ENCODE results near the gene RDH5.

RDH5 gene

DNA sequence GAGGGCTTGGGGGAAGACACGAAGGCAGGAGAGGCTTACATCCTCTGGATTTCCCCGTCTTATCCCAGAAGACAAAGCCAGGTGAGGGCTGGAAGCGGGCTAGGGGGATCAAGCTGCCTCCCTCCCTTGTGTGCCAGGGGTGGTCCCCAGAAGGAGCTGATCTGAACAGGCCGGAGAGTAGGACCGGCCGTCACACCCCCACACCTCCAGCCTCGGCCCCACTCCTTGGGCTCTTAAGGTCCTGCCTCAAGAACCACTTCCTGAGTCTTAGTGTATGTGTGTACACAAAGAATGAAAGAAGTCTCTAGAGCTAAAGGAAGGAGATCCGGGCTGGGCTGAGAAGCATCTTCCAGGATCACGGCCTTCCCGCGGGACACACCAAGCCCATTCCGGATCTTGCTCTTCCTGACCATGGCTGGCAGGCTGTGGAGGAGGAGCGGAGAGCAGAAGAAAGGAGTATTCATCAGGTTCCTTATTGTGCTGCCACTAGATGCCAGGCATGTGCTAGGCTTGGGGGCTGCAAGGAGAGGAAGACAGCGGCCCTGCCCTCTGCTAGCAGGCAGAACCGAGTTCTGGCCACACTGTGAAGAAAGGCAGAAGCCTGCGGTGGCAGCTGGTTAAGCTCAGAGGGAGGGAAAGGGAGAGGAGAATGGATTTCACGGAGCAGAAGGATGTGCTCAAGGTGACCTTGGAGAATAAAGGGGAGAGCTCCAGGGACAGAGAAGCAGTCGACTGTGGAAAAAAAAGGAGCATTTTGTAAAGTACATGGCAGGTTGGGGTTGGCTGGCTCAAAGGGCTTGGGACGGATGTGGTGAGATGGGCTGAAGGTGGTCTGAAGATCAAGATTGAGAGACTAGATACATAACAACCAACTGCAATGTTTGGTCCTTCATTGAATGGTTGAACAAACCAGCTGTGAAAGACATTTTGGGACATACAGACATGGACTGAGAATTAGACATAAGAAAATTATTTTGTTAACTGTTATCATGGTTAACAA is 9.9 kb downstream of the RDH5 start:
- DNase-seq: peak; percentile 59

GRCh38 chr12:55732288-55732687 is 12.1 kb downstream of the RDH5 start:
- DNase-seq: no peak

- DNase-seq: no peak
Measured at GRCh38 chr12:55733021-55733555, 12.9 kb downstream of the RDH5 start.

GRCh38 chr12:55733858-55734257 is 13.7 kb downstream of the RDH5 start:
- DNase-seq: no peak

GRCh38 chr12:55734595-55734994 is 14.4 kb downstream of the RDH5 start:
- DNase-seq: no peak

DNA sequence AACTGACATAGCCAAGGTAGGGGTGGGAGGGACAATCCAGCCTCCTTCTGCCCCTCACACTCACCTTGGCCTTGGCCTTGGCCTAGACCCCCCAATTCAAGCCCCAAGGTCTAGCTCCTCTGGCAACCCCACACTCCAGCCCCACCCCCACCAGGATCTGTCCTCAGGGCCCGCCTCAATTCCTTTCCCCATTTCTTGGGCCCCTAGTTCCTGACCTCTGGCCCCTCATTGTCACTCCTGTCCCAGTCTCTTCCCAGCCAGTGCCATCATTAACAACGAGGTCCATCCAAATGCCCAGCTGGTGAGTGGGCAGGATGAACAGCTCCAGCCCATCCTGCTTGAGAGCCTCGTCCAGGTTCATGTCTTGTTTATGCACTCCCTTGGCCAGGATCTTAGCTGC is 15.9 kb downstream of the RDH5 start:
- DNase-seq: no peak

DNA sequence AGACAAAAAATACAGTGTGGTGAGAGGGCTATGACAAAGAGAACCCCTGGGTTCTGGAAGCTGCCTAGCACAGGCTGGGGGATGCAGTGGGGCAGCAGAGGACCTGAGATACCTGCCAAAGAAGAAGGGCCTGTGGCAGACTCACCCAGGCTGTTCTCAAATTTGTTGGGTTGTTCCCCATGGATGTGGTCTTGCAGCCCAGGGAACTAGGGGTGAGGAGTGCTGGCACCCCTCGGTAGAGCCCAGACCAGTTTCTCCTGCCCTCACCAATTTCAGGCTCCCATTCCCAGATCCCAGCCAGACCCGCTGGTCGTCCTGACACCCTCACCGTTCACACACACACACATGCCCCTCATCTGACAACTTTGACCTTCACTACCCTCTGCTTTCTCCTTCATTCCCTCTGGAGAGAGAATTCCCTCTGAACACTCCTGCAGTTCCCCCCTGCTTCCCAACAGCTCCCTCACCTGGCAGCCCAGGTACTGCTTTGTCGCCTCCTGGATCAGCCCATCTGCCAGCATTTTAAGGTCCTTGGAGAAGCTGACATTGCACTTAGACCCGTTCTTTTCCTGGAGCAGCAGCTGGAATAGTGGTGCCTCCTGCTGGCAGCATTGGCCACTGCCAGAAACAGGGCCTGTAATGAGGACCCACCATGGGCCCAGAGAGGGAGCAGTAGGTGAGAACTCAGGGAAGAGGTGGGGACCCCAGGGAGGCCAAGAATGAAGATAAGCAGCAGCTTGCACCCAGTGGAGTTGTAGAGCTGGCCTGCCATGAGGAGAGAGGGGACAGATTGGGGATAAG is 16.8 kb downstream of the RDH5 start:
- DNase-seq: peak; percentile 41

- no peak for DNase-seq
Measured at GRCh38 chr12:55737581-55738122, 17.5 kb downstream of the RDH5 start.

DNA sequence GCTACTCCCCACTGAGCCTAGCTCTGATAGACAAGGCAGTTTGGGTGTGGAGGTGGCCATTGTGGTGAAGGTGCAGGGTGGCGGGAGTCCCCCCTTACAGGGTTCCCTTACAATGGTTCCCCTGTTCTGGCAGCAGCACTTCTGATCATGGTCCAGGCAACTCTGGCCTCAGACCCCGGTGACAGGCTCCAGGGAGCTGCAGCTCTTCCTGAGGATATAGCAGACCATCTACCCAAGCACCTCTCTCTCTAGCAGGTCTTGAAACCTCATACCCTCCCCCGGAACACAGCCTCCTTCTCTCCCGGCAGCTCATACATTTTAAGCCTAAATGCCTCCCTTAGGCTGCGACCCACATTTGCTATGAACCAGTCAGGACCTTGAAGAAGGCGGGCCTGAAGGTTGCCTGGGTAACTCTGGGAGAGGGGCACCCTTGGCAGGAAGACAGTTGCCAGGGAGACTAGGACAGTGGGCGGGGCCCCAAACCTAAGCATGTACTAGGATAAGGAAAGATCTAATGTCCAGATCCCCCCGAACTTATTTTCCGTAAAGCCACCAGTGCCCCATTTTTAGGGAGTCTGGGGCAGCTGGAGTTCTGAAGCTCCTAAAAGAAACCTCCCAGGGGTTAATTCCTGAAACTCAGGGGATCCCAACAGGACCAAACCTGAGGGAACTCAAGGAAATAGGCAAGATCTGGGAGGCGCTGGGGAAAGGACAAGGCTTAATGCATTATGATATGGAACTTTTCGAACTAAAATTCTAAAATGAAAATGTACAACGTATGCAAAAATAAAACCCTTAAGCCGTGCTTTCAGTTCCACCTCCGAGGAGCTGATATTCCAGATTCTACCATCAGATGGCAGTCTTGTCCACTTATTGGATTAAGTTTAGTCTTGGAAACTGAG is 18.2 kb downstream of the RDH5 start:
- DNase-seq: peak; percentile 67

DNA sequence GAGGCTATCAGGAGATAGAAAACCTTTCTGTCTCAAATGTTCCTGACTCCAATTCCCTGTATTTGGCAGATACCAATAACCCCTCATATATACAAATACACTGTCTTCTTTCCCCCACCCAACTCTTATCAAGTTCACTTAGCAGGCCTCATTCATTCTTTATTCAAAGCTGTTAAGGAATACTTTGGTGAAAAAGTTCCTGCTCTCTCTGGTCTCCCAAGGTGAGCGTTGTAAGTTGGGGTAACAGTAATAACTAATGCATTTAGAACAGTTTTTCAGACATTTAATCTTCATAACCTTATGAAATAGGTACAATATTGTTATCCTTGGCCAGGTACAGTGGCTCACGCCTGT is 18.8 kb downstream of the RDH5 start:
- DNase-seq: no peak

- DNase-seq: no peak
Measured at GRCh38 chr12:55741931-55742680, 21.9 kb downstream of the RDH5 start.

DNA sequence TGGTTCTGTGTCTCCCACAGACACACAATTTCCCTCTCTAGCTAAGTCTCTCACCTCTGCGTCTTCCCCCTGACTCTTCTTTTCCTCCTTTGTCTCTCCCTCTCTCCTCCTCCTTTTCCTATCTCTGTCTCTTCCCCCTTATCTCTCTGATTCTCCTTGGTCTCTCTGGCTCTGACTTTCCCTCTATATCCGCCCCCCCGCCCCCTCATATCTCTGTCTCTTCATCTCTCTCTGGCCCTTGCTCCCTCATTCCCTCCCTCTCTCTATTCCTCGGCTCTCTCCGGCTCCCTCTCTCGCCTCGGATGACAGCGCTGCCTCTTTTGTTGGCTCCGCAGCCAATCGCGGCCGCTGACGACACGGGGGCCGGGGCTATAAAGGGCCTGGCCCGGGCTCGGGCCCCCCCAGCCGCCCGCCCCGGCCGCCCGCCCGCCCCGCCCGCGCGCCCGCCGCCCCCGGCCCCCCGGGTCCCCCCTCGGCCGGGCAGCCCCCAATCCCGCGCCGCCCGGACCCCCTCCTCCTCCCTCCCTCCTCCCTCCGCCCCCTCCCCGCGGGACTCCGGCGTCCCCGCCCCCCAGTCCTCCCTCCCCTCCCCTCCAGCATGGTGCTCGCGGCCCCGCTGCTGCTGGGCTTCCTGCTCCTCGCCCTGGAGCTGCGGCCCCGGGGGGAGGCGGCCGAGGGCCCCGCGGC is 22.7 kb downstream of the RDH5 start, which contains the start of gene GDF11:
Gene GDF11 (plus strand): TSS at position 404 of the 687 bp plus-strand sequence. CDS start 195 bp downstream, at position 599.
- DNase-seq: peak; percentile 21

GRCh38 chr12:55743406-55744339 is 23.5 kb downstream of the RDH5 start:
- peak; percentile 37 for DNase-seq

DNA sequence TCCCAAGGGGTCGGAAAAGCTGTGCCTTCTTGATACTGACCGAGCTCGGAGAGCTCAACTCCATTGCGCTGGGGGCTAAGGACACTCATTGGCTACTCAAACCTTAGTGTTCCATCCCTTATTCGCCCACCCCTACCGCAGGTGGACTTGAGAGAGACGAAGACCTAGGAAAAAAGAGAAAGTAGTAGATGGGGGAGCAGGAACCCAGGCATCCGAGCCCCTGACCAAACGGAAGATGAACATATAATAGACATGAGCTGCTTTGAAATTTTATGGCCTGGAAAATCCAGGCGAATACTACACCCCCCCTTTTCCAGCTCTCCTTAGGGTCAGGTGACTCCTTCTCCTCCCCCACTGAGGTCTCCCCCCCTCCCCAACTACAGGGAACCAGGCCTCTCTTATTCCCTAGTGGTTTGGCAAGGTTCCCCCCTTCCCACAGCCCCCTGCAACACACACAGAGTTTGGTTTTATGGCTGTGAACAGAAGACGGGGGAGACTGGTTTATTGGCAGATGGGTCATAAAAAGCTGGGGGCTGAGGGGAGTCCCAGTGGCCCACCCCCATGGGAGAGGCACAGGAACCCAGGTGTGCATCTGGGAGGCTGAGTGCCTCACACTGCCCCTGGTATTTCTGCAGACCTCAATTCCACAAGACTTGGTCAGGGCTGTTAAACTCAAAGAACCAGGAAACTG is 24.3 kb downstream of the RDH5 start:
- no peak for DNase-seq

- DNase-seq: no peak
Measured at GRCh38 chr12:55745361-55746173, 25.4 kb downstream of the RDH5 start.

DNA sequence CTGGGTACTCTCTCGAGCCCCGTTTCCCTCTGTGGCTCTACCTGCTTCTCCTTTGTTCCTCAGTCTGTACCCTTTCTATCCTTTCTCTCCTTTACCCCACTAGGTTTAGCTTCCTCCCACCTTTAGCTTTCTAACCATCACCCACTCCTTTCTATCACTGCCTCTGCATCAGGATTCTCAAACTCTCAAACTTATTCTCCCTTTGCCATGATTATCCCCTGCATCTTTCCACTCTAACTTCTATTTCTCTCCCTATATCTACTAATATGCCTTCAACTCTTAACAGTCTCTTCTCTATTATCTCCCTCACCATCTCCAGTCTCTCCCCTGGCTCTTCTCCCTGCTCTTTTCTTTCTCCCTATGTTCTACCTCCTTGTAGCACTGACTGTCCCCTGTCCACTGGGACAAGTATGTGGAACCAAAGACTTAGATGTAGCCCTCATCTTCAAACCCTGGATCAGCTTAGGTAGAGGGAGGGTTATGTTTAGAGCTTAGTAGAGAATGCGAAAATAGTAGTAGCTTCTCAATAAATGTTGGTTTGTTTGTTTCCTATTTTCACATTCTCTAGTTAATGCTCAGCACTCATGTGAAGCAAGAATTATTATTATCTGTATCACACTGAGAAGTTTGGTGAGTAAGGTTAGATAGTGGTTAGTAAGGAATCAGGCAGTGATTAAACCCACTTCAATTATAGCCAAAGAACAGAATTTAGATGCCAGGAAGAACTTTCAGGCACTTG is 26.1 kb downstream of the RDH5 start:
- DNase-seq: no peak

- no peak for DNase-seq
Measured at GRCh38 chr12:55746913-55747231, 26.7 kb downstream of the RDH5 start.

Data from GF-D8 (cell line).